GM19463 (cell line): ENCODE results near the gene SSC4D.
"Not testable (repeated sequence)": the region's sequence is repeated elsewhere in the genome, so short reads cannot be mapped to it uniquely, and the experiment has no call there.

Experiments used
- ATAC-seq: cut with Tn5 transposase; IDR thresholded peaks from one replicate; pipeline ENCODE4 v1.9.1; 2021; ENCODE audit warnings: mild to moderate bottlenecking, moderate library complexity; ENCODE audit not compliant: unreplicated experiment

SSC4D gene

DNA sequence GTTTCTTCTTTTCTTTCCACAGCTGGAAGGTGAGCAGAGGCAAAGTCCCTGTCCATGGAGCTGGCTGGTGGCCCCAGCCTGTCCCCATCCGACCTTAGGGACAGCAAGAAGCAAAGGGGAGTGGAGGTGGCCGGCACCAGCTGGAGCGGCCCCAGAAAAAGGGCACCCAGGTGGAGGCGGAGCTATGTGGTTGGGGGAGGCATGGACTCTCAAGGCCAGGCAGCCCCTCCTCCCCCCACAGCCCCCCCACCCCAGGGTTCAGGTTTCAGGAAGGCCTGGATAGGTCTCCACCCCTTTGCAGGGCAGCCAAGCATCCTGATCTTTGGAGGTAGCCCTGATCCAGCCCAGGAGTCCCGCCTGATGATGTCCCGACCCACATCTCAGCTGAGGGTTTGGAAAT lies at the start of gene SSC4D:
TSS of gene SSC4D (minus strand) at position 161 of the 400 bp plus-strand sequence. CDS start 5,258 bp downstream, outside the sequence.
- no peak for ATAC-seq

DNA sequence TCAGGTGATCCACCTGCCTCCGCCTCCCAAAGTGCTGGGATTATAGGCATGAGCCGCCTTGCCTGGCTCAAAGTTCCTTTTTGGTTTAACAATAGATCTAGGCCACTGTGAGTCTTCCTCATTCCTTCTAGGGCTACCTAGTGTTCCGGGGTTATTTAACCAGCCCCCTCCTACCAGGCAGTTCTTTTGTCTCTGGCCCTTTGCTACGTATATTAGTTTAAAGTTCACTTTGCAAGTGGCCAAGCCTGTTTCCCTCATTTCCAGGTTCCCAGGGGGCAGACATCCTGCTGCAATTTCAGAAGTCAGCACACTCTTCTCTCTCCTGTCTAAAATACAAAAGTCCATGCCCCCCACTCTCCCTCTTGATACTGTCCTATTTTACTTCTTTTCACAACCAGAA lies 49.0 kb upstream of the SSC4D start:
- not testable (repeated sequence) for ATAC-seq

DNA sequence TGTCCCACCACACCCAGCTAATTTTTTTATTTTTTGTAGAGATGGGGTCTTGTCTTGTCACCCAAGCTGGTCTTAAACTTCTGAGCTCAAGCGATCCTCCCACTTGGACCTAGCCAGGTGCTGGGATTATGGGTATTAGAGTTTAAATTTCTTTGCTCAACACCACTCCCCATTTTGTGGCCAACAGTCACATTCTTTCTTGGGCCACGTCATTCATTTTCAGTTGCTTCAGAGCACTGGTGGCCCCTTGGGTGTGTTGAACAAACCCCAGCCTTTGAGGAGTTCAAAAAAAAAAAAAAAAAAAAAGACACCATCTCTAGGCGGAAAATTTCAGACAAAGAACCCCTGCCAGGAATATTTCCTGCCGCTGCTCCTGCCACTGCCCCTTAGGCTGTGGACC lies 47.5 kb upstream of the SSC4D start:
- not testable (repeated sequence) for ATAC-seq

DNA sequence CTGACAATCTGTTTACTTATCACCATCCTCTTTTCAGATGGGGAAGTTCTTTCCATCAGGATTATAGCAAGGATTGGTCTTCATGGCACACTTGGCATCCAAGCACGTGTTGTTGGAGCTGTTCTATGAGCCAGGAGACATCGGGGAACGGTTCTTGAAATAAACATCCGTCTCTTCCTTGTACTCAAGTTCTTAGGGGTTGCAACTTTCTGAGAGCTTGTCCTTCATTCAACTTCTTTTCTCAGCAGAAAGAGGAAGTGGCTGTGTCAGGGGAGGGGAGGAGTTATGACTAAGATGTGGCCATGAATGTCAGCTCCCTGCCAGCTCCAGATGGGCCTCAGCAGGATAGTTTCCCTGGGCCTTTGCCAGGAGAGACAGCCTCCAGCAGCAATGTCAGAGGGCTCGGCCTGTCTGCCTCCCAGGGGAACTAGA lies 36.1 kb upstream of the SSC4D start:
- ATAC-seq = peak; percentile 77

DNA sequence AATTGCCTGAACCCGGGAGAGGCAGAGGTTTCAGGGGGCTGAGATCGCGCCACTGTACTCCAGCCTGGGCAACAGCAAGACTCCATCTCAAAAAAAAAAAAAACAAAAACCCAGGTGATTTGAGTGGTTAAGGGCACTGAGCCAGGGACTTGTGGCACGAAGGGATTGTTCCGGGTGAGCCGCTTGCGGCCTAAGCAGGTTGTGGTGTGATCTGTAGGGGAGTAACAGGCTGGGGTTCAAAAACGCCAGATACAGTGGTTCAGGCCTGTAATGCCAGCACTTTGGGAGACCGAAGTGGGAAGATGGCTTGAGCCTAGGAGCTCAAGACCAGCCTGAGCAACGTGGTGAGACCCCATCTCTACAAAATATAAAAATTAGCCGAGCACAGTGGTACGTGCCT lies 34.3 kb upstream of the SSC4D start:
- ATAC-seq = not testable (repeated sequence)

DNA sequence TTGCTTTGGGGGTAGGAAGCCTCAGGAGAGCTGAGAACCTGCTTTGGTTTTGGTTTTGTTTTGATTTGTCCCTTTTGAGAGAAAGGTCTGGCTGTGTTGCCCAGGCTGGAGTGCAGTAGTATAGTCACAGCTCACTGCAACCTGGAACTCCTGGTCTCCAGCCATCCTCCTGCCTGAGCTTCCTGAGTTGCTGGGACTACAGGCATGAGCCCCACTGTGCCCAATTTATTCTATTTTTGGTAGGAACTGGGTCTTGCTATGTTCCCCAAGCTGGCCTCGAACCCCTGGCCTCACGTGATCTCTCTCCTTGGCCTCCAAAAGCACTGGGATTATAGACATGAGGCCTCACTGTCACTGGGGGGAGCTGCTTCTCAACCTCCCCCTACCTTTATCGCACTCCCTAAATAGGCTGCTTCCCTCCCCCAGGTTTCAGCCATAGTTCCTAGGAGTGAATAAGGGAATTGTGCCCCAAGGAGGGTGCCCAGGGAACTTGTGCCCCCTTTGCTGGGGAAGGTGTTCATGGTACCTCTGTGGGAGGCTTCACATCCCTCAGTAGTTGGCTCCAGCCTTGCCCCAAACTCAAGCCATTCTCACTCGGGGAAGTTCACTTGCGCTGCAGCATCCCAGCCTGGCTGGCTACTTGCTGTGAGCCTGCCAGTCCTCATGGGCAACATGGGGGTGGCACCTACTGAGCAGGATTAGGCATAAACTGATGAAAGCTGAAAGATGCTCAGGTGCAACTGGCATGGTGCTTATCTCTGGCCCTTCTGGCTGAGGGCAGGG lies 33.4 kb upstream of the SSC4D start:
- ATAC-seq = not testable (repeated sequence)

DNA sequence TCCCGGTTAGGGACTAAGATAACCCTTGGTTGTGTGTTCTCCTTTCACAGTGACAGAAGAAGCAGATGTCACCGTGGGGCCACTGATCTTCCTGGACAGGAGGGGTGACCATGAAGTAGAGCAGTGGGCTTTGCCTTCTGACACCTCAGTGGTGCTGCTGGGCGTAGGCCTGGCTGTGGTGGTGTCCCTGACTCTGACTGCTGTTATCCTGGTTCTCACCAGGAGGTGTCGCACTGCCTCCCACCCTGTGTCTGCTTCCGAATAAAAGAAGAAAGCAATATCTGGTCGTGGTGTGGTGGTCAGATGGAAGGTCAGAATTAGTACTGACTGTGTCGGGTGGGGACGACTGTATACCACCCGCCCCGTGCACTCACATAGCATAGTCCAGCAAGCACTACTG lies 32.3 kb upstream of the SSC4D start:
- ATAC-seq = peak; percentile 45

DNA sequence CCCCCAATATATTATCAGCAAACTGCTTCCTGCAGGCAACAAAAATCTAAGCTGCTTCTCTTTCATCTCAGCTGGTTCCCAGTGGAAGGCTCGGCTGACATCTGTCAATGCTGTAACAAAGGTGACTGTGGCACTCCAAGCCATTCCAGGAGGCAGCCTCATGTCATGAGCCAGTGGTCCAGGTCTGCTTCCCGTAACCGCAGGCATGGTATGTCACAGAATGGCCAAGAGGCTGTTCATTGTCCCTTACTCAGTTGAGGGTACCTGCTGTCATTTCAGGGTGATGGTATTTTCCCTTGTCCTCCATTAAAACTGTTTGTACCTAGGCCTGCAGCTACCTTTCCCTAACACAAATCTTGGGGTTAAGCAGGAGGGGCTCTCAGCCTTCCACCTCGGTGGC lies 30.9 kb upstream of the SSC4D start:
- ATAC-seq = not testable (repeated sequence)

DNA sequence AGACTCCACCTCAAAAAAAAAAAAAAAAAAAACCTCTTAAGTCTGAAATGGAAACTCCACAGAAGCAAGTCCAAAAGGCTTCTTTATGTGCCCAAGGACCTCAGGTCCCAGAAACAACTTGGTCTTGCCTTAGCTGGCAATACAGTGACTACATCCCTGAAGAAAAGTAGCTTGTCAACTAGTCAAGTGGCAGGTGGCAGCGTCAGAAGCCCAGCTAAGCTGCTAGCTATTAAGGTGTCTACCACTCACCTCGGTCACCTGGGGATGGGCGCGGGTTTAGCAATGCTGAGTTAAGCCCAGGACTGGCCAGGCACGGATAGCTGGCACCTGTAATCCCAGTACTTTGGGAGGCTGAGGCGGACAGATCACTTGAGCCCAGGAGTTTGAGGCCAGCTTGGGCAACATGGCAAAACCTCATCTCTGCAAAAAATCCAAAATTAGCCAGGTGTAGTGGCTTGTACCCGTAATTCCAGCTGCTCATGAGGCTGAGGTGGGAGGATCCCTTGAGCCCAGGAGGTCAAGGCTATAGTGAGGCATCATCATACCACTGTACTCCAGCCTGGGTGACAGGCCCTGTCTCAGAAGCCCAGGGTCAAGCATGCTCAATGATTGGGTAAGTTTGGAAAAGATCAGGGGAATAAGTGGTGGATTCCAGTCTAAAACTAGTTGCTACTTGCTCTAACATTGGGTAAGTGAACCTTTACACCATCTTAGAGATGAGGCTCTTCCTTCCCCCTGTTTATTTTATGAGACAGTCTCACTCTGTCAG lies 29.8 kb upstream of the SSC4D start:
- ATAC-seq = not testable (repeated sequence)

DNA sequence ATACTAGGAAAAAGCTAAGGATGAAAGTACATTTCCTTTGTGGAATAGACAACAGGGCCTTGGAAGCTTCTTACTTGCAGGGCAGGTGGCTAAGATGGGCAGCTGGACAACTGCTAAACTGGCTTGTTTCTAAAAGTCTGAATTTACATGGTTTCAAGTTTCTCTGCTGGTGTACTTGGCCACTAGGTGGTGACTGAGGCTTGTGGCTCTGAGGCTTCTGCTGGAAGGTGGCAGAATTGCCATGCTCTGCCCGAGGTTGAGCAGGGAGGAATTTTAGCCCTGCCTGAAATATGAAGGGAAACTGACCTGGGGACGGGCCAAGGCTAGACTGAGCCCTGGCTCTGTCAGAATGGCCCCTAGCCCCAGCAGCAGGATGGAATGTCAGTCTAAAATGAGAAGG lies 28.4 kb upstream of the SSC4D start:
- ATAC-seq = peak; percentile 65

DNA sequence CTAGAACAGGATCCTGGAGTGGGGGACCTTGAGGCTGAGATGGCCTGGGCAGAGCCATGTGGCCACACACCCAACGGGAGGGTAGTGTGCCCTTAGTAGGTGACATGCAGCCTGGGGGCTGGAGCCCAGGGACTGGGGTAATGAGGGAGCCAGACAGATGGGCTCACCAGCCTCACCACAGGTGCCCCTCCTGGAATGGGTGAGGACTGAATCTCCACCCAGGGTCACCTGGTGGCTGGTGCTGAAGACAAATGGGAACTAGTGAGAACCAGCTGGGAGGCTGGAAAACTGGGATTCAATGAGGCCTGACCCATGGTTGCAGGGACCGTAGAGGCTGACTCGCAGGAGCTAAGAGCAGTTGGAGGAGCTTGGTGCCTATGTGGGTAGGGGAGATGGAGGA lies 21.3 kb upstream of the SSC4D start:
- ATAC-seq = no peak

DNA sequence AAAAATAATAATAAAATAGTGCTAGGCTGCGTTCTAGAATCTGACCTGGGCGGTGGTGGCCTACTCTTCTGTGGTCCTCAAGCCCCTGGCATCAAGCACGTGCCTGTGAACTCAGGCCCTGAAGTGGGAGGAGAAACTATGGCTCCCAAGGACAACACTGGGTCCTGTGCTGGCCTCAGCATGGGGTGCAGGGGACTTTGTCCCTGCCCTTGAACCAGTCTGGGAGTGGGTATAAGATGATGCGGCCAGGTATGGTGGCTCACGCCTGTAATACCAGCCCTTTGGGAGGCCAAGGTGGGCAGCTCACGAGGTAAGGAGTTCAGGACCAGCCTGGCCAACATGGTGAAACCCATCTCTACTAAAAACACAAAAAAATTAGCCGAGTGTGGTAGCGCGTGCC lies 20.7 kb upstream of the SSC4D start:
- ATAC-seq = no peak

DNA sequence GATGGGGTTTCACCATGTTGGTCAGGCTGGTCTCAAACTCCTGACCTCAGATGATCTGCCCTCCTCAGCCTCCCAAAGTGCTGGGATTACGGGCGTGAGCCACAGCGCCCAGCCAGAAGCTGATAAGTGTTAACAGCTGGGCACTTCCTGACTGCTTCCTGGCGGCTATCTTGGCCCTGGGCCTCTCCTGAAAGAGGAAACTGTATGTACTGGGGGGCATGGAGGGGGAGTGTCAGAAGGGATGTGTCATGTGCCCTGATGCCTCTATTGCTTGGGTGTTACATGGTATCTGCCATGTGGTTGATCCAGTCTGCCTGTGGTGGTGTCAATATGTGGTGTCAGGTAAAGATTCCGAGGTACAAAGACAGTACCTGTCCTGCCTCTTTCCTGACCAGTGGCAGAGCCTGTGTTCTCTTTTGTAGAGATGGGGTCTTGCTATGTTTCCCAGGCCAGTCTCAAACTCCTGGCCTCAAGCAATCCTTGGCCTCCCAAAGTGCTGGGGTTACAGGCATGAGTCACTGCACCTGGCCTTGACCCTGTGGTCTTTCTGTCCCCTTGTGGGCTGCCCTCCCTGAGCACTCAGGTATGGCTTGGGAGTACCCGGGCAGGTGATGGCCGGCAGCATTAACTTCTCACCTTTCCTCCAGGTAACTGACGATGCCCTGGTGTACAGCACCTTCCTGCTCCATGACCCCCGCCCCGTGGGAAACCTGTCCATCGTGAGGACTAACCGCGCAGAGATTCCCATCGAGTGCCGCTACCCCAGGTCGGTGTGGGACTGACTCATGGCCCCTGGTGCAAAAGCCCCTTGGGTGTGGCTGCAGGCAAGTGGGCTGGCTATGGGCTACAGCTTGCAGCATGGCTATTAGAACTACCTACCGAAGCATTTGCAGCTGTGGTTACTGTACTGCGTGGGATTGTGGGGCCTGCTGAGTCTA lies 19.6 kb upstream of the SSC4D start:
- no peak for ATAC-seq

DNA sequence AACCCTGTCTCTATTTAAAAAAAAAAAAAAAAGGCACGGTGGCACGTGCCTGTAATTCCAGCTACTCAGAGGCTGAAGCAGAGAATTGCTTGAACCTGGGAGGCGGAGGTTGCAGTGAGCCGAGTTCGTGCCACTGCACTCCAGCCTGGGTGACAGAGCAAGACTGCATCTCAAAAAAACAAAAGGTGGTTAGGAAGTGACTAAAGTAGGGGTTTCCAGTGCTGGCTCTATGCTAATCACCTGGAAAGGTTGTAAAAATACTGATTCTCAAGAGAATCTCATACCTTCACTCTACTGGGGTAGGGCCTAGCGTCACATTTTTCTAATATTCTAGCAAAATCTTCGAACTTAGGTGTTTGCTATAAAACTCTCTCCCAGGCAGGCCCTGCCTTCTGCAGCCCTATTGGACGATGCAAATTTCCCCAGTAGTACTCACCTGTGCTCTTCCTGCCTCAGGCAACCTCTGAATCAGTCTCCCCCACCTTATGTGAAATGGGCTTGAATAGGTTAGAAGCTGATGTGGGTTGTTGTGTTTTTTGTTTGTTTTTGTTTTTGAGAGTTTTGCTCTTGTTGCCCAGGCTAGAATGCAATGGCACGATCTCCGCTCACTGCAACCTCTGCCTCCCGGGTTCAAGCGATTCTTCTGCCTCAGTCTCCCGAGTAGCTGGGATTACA lies 18.8 kb upstream of the SSC4D start:
- no peak for ATAC-seq

DNA sequence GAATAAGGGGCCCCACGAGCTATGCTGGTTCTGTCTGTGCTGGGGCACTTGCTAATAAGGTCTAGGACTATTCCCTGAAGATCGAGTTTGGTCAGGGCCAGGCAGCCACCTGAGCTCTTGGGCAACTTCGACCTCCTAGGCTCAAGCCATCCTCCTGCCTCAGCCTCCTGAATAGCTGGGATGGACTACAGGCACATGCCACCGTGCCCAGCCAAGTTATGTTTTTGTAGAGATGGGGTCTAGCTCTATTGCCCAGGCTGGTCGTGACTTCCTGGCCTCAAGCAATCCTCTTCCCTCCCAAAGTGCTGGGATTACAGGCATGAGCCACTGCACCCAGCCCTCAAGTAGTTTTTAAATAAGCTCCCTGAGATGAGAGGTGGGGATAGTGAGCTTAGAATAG lies 18.1 kb upstream of the SSC4D start:
- ATAC-seq = no peak

DNA sequence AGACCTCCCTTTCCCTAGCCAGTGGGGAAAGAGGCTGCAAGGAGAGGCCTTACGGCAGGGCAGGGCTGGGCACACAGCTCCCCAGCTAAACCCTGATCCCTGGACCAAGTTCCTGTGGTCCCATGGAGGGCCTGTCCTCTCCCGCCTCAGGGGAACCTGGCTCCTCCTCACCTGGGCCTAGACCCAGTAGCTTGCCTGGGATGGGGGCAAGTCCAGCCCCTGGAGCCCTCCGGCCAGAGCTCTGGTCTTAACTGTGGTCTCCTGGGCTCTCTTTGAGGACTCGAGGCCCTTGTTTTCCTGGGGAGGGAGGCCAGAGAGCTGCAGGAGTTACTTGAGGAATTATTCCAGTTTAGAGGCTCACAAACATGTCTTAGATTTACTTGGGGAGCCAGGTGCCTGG lies 16.7 kb upstream of the SSC4D start:
- no peak for ATAC-seq

DNA sequence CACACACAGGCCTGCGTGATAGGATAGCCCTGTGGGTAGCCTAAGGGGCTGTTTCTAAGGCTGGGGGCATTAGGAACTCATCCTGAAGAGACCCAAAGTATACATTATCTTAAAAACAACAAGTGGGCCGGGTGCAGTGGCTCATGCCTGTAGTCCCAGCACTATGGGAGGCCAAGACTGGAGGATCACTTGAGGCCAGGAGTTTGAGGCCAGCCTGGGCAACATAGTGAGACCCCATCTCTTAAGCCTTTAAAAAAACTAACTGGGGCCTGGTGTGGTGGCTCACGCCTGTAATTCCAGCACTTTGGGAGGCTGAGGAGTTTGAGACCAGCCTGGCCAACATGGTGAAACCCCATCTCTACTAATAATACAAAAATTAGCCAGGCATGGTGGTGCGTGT lies 16.1 kb upstream of the SSC4D start:
- not testable (repeated sequence) for ATAC-seq

DNA sequence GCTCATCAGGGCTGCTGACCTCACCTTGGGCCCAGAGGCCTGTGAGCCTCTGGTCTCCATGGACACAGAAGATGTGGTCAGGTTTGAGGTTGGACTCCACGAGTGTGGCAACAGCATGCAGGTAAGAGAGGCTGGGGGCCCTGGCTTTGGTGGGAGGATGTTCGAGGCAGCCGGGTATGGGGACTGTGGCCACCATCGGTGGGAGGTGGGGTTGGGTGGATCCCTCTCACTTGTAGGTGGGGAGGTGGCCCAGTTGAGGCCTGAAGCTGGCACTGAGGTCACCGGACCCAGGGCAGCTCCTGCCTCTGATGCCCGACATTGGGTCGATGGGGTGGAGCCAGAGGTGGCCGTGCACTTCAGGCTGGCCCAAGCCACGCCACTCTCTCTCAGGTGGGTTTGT lies 15.7 kb upstream of the SSC4D start:
- ATAC-seq = no peak

DNA sequence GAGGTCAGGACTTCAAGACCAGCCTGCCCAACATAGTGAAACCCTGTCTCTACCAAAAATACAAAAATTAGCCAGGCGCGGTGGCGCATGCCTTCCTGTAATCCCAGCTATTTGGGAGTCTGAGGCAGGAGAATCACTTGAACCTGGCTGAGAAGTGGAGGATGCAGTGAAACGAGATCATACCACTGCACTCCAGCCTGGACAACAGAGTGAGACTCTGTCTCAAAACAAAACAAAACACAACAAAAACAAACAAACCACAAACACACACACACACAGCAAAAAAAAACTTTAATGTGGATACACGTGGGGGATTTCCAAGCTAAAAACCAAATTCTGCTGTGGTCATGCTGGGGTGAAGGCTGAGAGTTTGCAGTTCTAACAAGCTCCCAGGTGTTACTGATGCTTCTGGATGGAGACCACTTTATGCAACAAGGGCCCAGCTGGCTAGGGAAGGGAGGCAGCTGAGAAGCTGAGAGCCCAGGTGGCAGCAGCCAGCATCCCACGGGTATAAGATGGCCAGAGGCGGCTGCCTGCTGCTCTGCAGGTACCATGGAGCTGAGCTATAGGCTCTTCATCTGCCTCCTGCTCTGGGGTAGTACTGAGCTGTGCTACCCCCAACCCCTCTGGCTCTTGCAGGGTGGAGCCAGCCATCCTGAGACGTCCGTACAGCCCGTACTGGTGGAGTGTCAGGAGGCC lies 15.1 kb upstream of the SSC4D start, which contains the start of gene ZP3:
TSS of gene ZP3 (plus strand) at position 538 of the 699 bp plus-strand sequence. CDS start at position 553, 15 bp downstream.
- ATAC-seq = peak; percentile 81
